Ishikawa (cell line): ENCODE measurements around the gene SSTR4.

Experiments
- CEBPB ChIP-seq: IDR thresholded peaks from 2 replicates; pipeline ENCODE4 v1.6.1; 2012
- CREB1 ChIP-seq: IDR thresholded peaks from 2 replicates; pipeline ENCODE4 v1.6.1; 2012; ENCODE audit warnings: low read depth
- EGR1 ChIP-seq: IDR thresholded peaks from 2 replicates; pipeline ENCODE4 v1.6.1; 2012
- EP300 ChIP-seq: IDR thresholded peaks from 2 replicates; pipeline ENCODE4 v1.6.1; 2012; ENCODE audit warnings: borderline replicate concordance
- FOXM1 ChIP-seq: IDR thresholded peaks from 2 replicates; pipeline ENCODE4 v1.6.1; 2012; ENCODE audit warnings: low read depth, borderline replicate concordance
- MAX ChIP-seq: IDR thresholded peaks from 2 replicates; pipeline ENCODE4 v1.6.1; 2012
- NFIC ChIP-seq: IDR thresholded peaks from 2 replicates; pipeline ENCODE4 v1.6.1; 2012
- RAD21 ChIP-seq: IDR thresholded peaks from 2 replicates; pipeline ENCODE4 v1.6.1; 2012; ENCODE audit warnings: low read depth
- REST ChIP-seq: IDR thresholded peaks from 2 replicates; pipeline ENCODE4 v1.6.1; 2012; ENCODE audit warnings: low read depth, mild to moderate bottlenecking
- TAF1 ChIP-seq: IDR thresholded peaks from 2 replicates; pipeline ENCODE4 v1.6.1; 2012; ENCODE audit warnings: low read depth, mild to moderate bottlenecking
- TCF12 ChIP-seq: IDR thresholded peaks from 2 replicates; pipeline ENCODE4 v1.6.1; 2012; ENCODE audit warnings: low read depth
- TEAD4 ChIP-seq: IDR thresholded peaks from 2 replicates; pipeline ENCODE4 v1.6.1; 2012
- USF1 ChIP-seq: IDR thresholded peaks from 2 replicates; pipeline ENCODE4 v1.6.1; 2012
- YY1 ChIP-seq: IDR thresholded peaks from 2 replicates; pipeline ENCODE4 v1.6.1; 2012; ENCODE audit warnings: low read depth
- ZBTB7A ChIP-seq: IDR thresholded peaks from 2 replicates; pipeline ENCODE4 v1.6.1; 2012; ENCODE audit warnings: low read depth

Gene SSTR4

GRCh38 chr20:23077277-23077676 lies 42.2 kb downstream of the SSTR4 start:
- TF ChIP-seq REST (no peak), YY1 (no peak), RAD21 (no peak), TEAD4 (no peak), EGR1 (no peak)

GRCh38 chr20:23078351-23079015 lies 43.4 kb downstream of the SSTR4 start:
- TF ChIP-seq TCF12 (no peak), ZBTB7A (no peak), CEBPB (no peak), YY1 (no peak), USF1 (no peak), TEAD4 (no peak), NFIC (no peak), TAF1 (no peak), CREB1 (no peak), RAD21 (no peak)

GRCh38 chr20:23079016-23079351 lies 43.9 kb downstream of the SSTR4 start:
- no peak for TF ChIP-seq RAD21
- no peak for TF ChIP-seq ZBTB7A
- TF ChIP-seq FOXM1 = no peak
- no peak for TF ChIP-seq TAF1
- no peak for TF ChIP-seq NFIC
- TF ChIP-seq USF1 = no peak
- TF ChIP-seq YY1 = no peak
- no peak for TF ChIP-seq EP300
- TF ChIP-seq CEBPB = no peak
- no peak for TF ChIP-seq CREB1
- TF ChIP-seq TEAD4 = no peak
- no peak for TF ChIP-seq EGR1
- TF ChIP-seq TCF12 = no peak
- TF ChIP-seq REST = no peak
- TF ChIP-seq MAX = no peak

GRCh38 chr20:23079926-23080325 lies 44.8 kb downstream of the SSTR4 start:
- TF ChIP-seq FOXM1 (no peak), NFIC (no peak)

- TF ChIP-seq CREB1 (no peak), EGR1 (no peak), USF1 (no peak), RAD21 (no peak), EP300 (no peak), NFIC (no peak)
Measured at GRCh38 chr20:23080521-23080920, 45.4 kb downstream of the SSTR4 start.

GRCh38 chr20:23081263-23081819 lies 46.2 kb downstream of the SSTR4 start:
- TF ChIP-seq NFIC (no peak), MAX (no peak), EP300 (no peak), TCF12 (no peak), CREB1 (no peak), RAD21 (no peak), CEBPB (no peak), FOXM1 (no peak), TAF1 (no peak), ZBTB7A (no peak), USF1 (no peak)
